ENCODE data around the gene DSN1. TPM values are rescaled to one million over a fixed set of nuclear protein-coding genes. Genes with fewer than 3 reads are reported as not detected.

The DSN1 gene
- total RNA-seq, 1 experiment from 2014 or later: 7.8 TPM

- TF ChIP-seq CTCF (IDR thresholded peaks at IDR 0.05; ENCODE audit: unreplicated experiment): no peak
- intact Hi-C loops (cut with micrococcal nuclease): no loop called here
- ChIA-PET CTCF (interaction anchor here (0.5 to 3.2 kb wide), 6 partner anchors 10 to 121 kb away, joined by 3 to 13 read pairs (median 3); no protein-coding TSS in a partner anchor), POLR2A (interaction anchor here (1.1 kb wide), 1 partner anchor 153 kb away, joined by 3 read pairs; no protein-coding TSS in a partner anchor)
- H3K27ac Mint-ChIP-seq (ENCODE audit: low read depth, unreplicated experiment): no peak overlapping the region
- peaks cover 15% of the 10 kb centered on the region for H3K4me1 Mint-ChIP-seq (ENCODE audit: insufficient read depth, unreplicated experiment)
- H3K36me3 Mint-ChIP-seq (ENCODE audit: insufficient read depth, unreplicated experiment): peaks cover 7% of the 10 kb centered on the region
- DNase-seq (ENCODE audit: unreplicated experiment): no peak
- H3K4me3 Mint-ChIP-seq (ENCODE audit: unreplicated experiment): no peak overlapping the region
- no TSS peak for BruUV-seq (replicated peaks)
- no peaks in the 10 kb centered on the region for H3K27me3 Mint-ChIP-seq (ENCODE audit: insufficient read depth, unreplicated experiment)
- no peaks in the 10 kb centered on the region for H3K9me3 Mint-ChIP-seq (ENCODE audit: unreplicated experiment)
Measured at GRCh38 chr20:36741072-36741471, 32.5 kb downstream of the DSN1 start.

GRCh38 chr20:36737183-36737499 is 36.4 kb downstream of the DSN1 start:
- H3K27me3 Mint-ChIP-seq (ENCODE audit: insufficient read depth, unreplicated experiment): no peaks in the 10 kb centered on the region
- BruUV-seq (replicated peaks): no TSS peak
- peaks cover 5% of the 10 kb centered on the region for H3K36me3 Mint-ChIP-seq (ENCODE audit: insufficient read depth, unreplicated experiment)
- no peak overlapping the region for H3K4me3 Mint-ChIP-seq (ENCODE audit: unreplicated experiment)
- no peak overlapping the region for H3K27ac Mint-ChIP-seq (ENCODE audit: low read depth, unreplicated experiment)
- intact Hi-C loops (cut with micrococcal nuclease): no loop called here
- ChIA-PET CTCF (interaction anchor here (0.6 to 1.3 kb wide), 2 partner anchors 8 to 248 kb away, joined by 3 to 4 read pairs; no protein-coding TSS in a partner anchor), POLR2A (interaction anchor here (0.9 to 2.1 kb wide), 2 partner anchors 8 to 117 kb away, joined by 6 to 10 read pairs; partner anchors contain the start of gene NDRG3)
- TF ChIP-seq CTCF (IDR thresholded peaks at IDR 0.05; ENCODE audit: unreplicated experiment): no peak
- no peak for DNase-seq (ENCODE audit: unreplicated experiment)
- H3K4me1 Mint-ChIP-seq (ENCODE audit: insufficient read depth, unreplicated experiment): no peaks in the 10 kb centered on the region
- no peaks in the 10 kb centered on the region for H3K9me3 Mint-ChIP-seq (ENCODE audit: unreplicated experiment)

GRCh38 chr20:36736451-36737182 is 36.9 kb downstream of the DSN1 start:
- H3K9me3 Mint-ChIP-seq (ENCODE audit: unreplicated experiment): no peaks in the 10 kb centered on the region
- no peak for TF ChIP-seq CTCF (IDR thresholded peaks at IDR 0.05; ENCODE audit: unreplicated experiment)
- CTCF ChIA-PET: interaction anchor here (0.6 to 2.2 kb wide), 6 partner anchors 8 to 306 kb away, joined by 3 to 5 read pairs (median 4); partner anchors contain the start of gene RAB5IF
- intact Hi-C loops (cut with micrococcal nuclease): no loop called here
- no peaks in the 10 kb centered on the region for H3K36me3 Mint-ChIP-seq (ENCODE audit: insufficient read depth, unreplicated experiment)
- no peak for DNase-seq (ENCODE audit: unreplicated experiment)
- BruUV-seq (replicated peaks): no TSS peak
- H3K27ac Mint-ChIP-seq (ENCODE audit: low read depth, unreplicated experiment): no peak overlapping the region
- H3K27me3 Mint-ChIP-seq (ENCODE audit: insufficient read depth, unreplicated experiment): no peaks in the 10 kb centered on the region
- no peaks in the 10 kb centered on the region for H3K4me1 Mint-ChIP-seq (ENCODE audit: insufficient read depth, unreplicated experiment)
- POLR2A ChIA-PET: interaction anchor here (0.9 to 2.1 kb wide), 2 partner anchors 9 to 117 kb away, joined by 6 to 10 read pairs; partner anchors contain the start of gene NDRG3
- H3K4me3 Mint-ChIP-seq (ENCODE audit: unreplicated experiment): no peak overlapping the region

- CTCF ChIA-PET: interaction anchor here (0.6 kb wide), 1 partner anchor 176 kb away, joined by 3 read pairs; no protein-coding TSS in a partner anchor
- POLR2A ChIA-PET: interaction anchor here (0.6 to 1.5 kb wide), 4 partner anchors 9 to 142 kb away, joined by 3 to 5 read pairs (median 3); no protein-coding TSS in a partner anchor
- no peaks in the 10 kb centered on the region for H3K4me1 Mint-ChIP-seq (ENCODE audit: insufficient read depth, unreplicated experiment)
- TF ChIP-seq CTCF (IDR thresholded peaks at IDR 0.05; ENCODE audit: unreplicated experiment): no peak
- H3K36me3 Mint-ChIP-seq (ENCODE audit: insufficient read depth, unreplicated experiment): no peaks in the 10 kb centered on the region
- no peak for DNase-seq (ENCODE audit: unreplicated experiment)
- no peaks in the 10 kb centered on the region for H3K27me3 Mint-ChIP-seq (ENCODE audit: insufficient read depth, unreplicated experiment)
- no peaks in the 10 kb centered on the region for H3K9me3 Mint-ChIP-seq (ENCODE audit: unreplicated experiment)
- no peak overlapping the region for H3K27ac Mint-ChIP-seq (ENCODE audit: low read depth, unreplicated experiment)
- intact Hi-C loops (cut with micrococcal nuclease): no loop called here
- BruUV-seq (replicated peaks): no TSS peak
- no peak overlapping the region for H3K4me3 Mint-ChIP-seq (ENCODE audit: unreplicated experiment)
Measured at GRCh38 chr20:36732456-36732855, 41.1 kb downstream of the DSN1 start.
